ENCODE data around the gene USH2A.

GRCh38 chr1:215710036-215710898, 713.0 kb downstream of the USH2A start:
- TF ChIP-seq POLR2A (IDR thresholded peaks at IDR 0.05; ENCODE audit: low read length) = no peak
- TF ChIP-seq GATA1 (IDR thresholded peaks at IDR 0.05; ENCODE audit: low read depth, low read length) = no peak
